Hematopoietic multipotent progenitor cell treated with erythropoietin and hydrocortisone succinate and interleukin-3 and kit ligand, for 8 days (in vitro differentiated cells): ENCODE results near the gene UGT1A7.

Experiments
- DNase-seq: peaks from one replicate; pipeline ENCODE4 v3.0.0-alpha.2; 2015

Gene UGT1A7

GRCh38 chr2:233801357-233802131 is 119.8 kb downstream of the UGT1A7 start:
- DNase-seq = no peak

GRCh38 chr2:233802132-233802815 is 120.6 kb downstream of the UGT1A7 start:
- DNase-seq = no peak

- no peak for DNase-seq
These were observed 121.7 kb downstream of the UGT1A7 start for GRCh38 chr2:233803292-233803911.

- no peak for DNase-seq
These were observed 122.3 kb downstream of the UGT1A7 start for GRCh38 chr2:233803994-233804393.

GRCh38 chr2:233807215-233807865 is 125.6 kb downstream of the UGT1A7 start:
- DNase-seq = no peak

GRCh38 chr2:233807966-233808935 is 126.5 kb downstream of the UGT1A7 start:
- no peak for DNase-seq

GRCh38 chr2:233810385-233810784 is 128.7 kb downstream of the UGT1A7 start:
- no peak for DNase-seq

- no peak for DNase-seq
These were observed 129.4 kb downstream of the UGT1A7 start for GRCh38 chr2:233811087-233811486.

- DNase-seq = no peak
These were observed 130.0 kb downstream of the UGT1A7 start for GRCh38 chr2:233811732-233812131.

- DNase-seq = no peak
These were observed 131.7 kb downstream of the UGT1A7 start for GRCh38 chr2:233813236-233814055.

- no peak for DNase-seq
These were observed 132.5 kb downstream of the UGT1A7 start for GRCh38 chr2:233814056-233814835.

GRCh38 chr2:233815861-233816260 is 134.2 kb downstream of the UGT1A7 start:
- DNase-seq = no peak

GRCh38 chr2:233816334-233816733 is 134.6 kb downstream of the UGT1A7 start:
- no peak for DNase-seq

GRCh38 chr2:233816771-233817170 is 135.1 kb downstream of the UGT1A7 start:
- no peak for DNase-seq

GRCh38 chr2:233817361-233817911 is 135.7 kb downstream of the UGT1A7 start:
- DNase-seq = no peak

- no peak for DNase-seq
These were observed 136.4 kb downstream of the UGT1A7 start for GRCh38 chr2:233817995-233818638.

- DNase-seq = no peak
These were observed 137.2 kb downstream of the UGT1A7 start for GRCh38 chr2:233818639-233819621.
